H1 (cell line): ENCODE results near the gene PLA2G4A. TPM values are rescaled to one million over a fixed set of nuclear protein-coding genes. Genes with fewer than 3 reads are reported as not detected.

ENCODE experiments used
- CTCF ChIA-PET: fragments of 300-600 bp; sonication (Branson Sonifier 250); formaldehyde crosslinking; loops from one replicate; lab custom pipeline; 2021; ENCODE audit not compliant: partially characterized antibody; lab: Charles Lee
- POLR2A ChIA-PET: fragments of 300-600 bp; sonication (Branson Sonifier 250); formaldehyde crosslinking; loops from one replicate; lab custom pipeline; 2021; ENCODE audit warnings: inconsistent platforms; ENCODE audit not compliant: partially characterized antibody; lab: Charles Lee
- DNase-seq, 2 experiments: peaks; one replicate each; pipeline versions ENCODE4 v3.0.0 to v3.0.0-alpha.2; 2010 to 2022; ENCODE audit warnings: low spot score in 2 of 2, low read depth in 1 of 2, mixed read lengths in 1 of 2
- FAIRE-seq: peaks from 2 replicates; lab custom pipeline; 2011; peaks lifted over from hg19 to GRCh38; lab: Jason Lieb, UNC
- H2AFZ ChIP-seq: 2 replicates; pipeline ENCODE4 v1.8.1; 2012; ENCODE audit warnings: low read length, inconsistent platforms
- H2AK5ac ChIP-seq: 2 replicates; pipeline ENCODE4 v1.6.1; 2013; ENCODE audit warnings: low read depth, low read length
- H2BK120ac ChIP-seq: replicated peaks from 2 replicates; pipeline ENCODE3; 2013; ENCODE audit warnings: low read depth, low read length, inconsistent platforms
- H2BK12ac ChIP-seq: 2 replicates; pipeline ENCODE4 v1.6.1; 2013; ENCODE audit warnings: low read depth, low read length
- H2BK15ac ChIP-seq: 2 replicates; pipeline ENCODE4 v1.6.1; 2013; ENCODE audit warnings: low read length
- H2BK20ac ChIP-seq: 2 replicates; pipeline ENCODE4 v1.6.1; 2013; ENCODE audit warnings: low read length
- H2BK5ac ChIP-seq: 2 replicates; pipeline ENCODE4 v1.6.1; 2013; ENCODE audit warnings: low read depth, low read length
- H3K14ac ChIP-seq: 2 replicates; pipeline ENCODE4 v1.6.1; 2013; ENCODE audit warnings: inconsistent platforms; ENCODE audit not compliant: insufficient read length
- H3K18ac ChIP-seq: 2 replicates; pipeline ENCODE4 v1.6.1; 2013; ENCODE audit warnings: low read length; ENCODE audit errors: extremely low read depth
- H3K23ac ChIP-seq: 2 replicates; pipeline ENCODE4 v1.6.1; 2013; ENCODE audit warnings: inconsistent platforms; ENCODE audit not compliant: insufficient read length
- H3K23me2 ChIP-seq: 2 replicates; pipeline ENCODE4 v1.6.1; 2013; ENCODE audit warnings: low read depth, low read length
- H3K27ac ChIP-seq: 2 replicates; pipeline ENCODE4 v1.6.1; 2011; ENCODE audit warnings: low read depth, low read length, inconsistent platforms
- H3K27me3 ChIP-seq, 4 experiments: replicated peaks in 1 of 4; 1 replicate in 1 of 4; 2 replicates in 3 of 4; pipeline versions ENCODE4 v1.6.1 to v1.8.1; 2011 to 2013; ENCODE audit warnings: low read length in 3 of 4, mild to moderate bottlenecking in 3 of 4, inconsistent platforms in 2 of 4, mixed read lengths in 2 of 4, moderate library complexity in 1 of 4; ENCODE audit not compliant: control insufficient read depth in 3 of 4, insufficient read depth in 3 of 4; ENCODE audit errors: extremely low read depth in 1 of 4
- H3K36me3 ChIP-seq, 4 experiments: 2 replicates each; pipeline versions ENCODE4 v1.6.1 to v1.8.1; 2011 to 2013; ENCODE audit warnings: mild to moderate bottlenecking in 4 of 4, low read length in 3 of 4, moderate library complexity in 2 of 4, control low read depth in 1 of 4, inconsistent platforms in 1 of 4; ENCODE audit not compliant: insufficient read depth in 4 of 4, control insufficient read depth in 2 of 4
- H3K4ac ChIP-seq: replicated peaks from 2 replicates; pipeline ENCODE3; 2013; ENCODE audit warnings: low read length, low read depth, mixed read lengths, inconsistent platforms; ENCODE audit not compliant: insufficient read length
- H3K4me1 ChIP-seq, 4 experiments: replicated peaks in 1 of 4; 1 replicate in 1 of 4; 2 replicates in 3 of 4; pipeline versions ENCODE4 v1.6.1 to v1.8.1; 2011 to 2013; ENCODE audit warnings: low read length in 3 of 4, inconsistent platforms in 2 of 4, mixed read lengths in 1 of 4; ENCODE audit not compliant: insufficient read depth in 4 of 4, control insufficient read depth in 3 of 4
- H3K4me2 ChIP-seq, 2 experiments: 2 replicates each; pipeline versions ENCODE4 v1.6.1 to v1.8.1; 2011 to 2013; ENCODE audit warnings: low read depth in 2 of 2, low read length in 2 of 2, control low read depth in 1 of 2, inconsistent platforms in 1 of 2, mild to moderate bottlenecking in 1 of 2; ENCODE audit not compliant: insufficient read depth in 1 of 2
- H3K4me3 ChIP-seq, 4 experiments: fragments of 200-600, 300-600 bp in 1 of 4; sonication (generic), shearing (Covaris generic), sonication (Bioruptor Twin) in 1 of 4; 2 replicates each; pipeline versions ENCODE4 v1.5.1 to v1.8.1; 2011 to 2016; ENCODE audit warnings: low read length in 4 of 4, low read depth in 3 of 4, control low read depth in 2 of 4, inconsistent platforms in 2 of 4, mild to moderate bottlenecking in 2 of 4, mixed read lengths in 1 of 4, moderate library complexity in 1 of 4; ENCODE audit not compliant: insufficient read depth in 2 of 4; ENCODE audit errors: extremely low read depth in 1 of 4
- H3K56ac ChIP-seq: replicated peaks from 2 replicates; pipeline ENCODE3; 2013; ENCODE audit warnings: low read depth, mild to moderate bottlenecking, mixed read lengths, low read length, inconsistent platforms; ENCODE audit not compliant: insufficient read length
- H3K79me1 ChIP-seq: 2 replicates; pipeline ENCODE4 v1.6.1; 2013; ENCODE audit warnings: low read depth, low read length, control low read depth
- H3K79me2 ChIP-seq, 2 experiments: 2 replicates each; pipeline versions ENCODE4 v1.6.1 to v1.8.1; 2012 to 2013; ENCODE audit warnings: low read length in 2 of 2, mild to moderate bottlenecking in 2 of 2, inconsistent platforms in 1 of 2; ENCODE audit not compliant: insufficient read depth in 2 of 2, control insufficient read depth in 1 of 2
- H3K9ac ChIP-seq, 4 experiments: replicated peaks in 1 of 4; 1 replicate in 1 of 4; 2 replicates in 3 of 4; pipeline versions ENCODE4 v1.6.1 to v1.8.1; 2011 to 2013; ENCODE audit warnings: low read depth in 3 of 4, low read length in 3 of 4, control low read depth in 2 of 4, mild to moderate bottlenecking in 2 of 4, moderate library complexity in 2 of 4, inconsistent platforms in 1 of 4; ENCODE audit errors: extremely low read depth in 1 of 4
- H3K9me3 ChIP-seq, 2 experiments: 2 replicates each; pipeline versions ENCODE4 v1.6.1 to v1.8.1; 2012 to 2013; ENCODE audit warnings: mild to moderate bottlenecking in 2 of 2, moderate library complexity in 2 of 2, control low read depth in 1 of 2, inconsistent platforms in 1 of 2, low read depth in 1 of 2, low read length in 1 of 2, mixed read lengths in 1 of 2; ENCODE audit not compliant: insufficient read depth in 2 of 2
- H4K20me1 ChIP-seq, 2 experiments: replicated peaks in 1 of 2; 2 replicates each; pipeline versions ENCODE3 to v1.8.1; 2011 to 2013; ENCODE audit warnings: inconsistent platforms in 2 of 2, low read length in 2 of 2, mild to moderate bottlenecking in 1 of 2; ENCODE audit not compliant: insufficient read depth in 2 of 2, control insufficient read depth in 1 of 2
- H4K5ac ChIP-seq: 2 replicates; pipeline ENCODE4 v1.6.1; 2013; ENCODE audit warnings: low read length, low read depth, mixed read lengths, inconsistent platforms; ENCODE audit not compliant: insufficient read length
- H4K8ac ChIP-seq: 2 replicates; pipeline ENCODE4 v1.8.0; 2013; ENCODE audit warnings: mild to moderate bottlenecking, moderate library complexity, low read length, inconsistent platforms; ENCODE audit not compliant: insufficient read depth; ENCODE audit errors: extremely low read depth
- H4K91ac ChIP-seq: replicated peaks from 2 replicates; pipeline ENCODE3; 2013; ENCODE audit warnings: low read length, mixed read lengths, inconsistent platforms; ENCODE audit not compliant: insufficient read length
- CBX8 ChIP-seq: fragments of 300-800, 300-1000 bp; sonication (generic); IDR thresholded peaks from 2 replicates; pipeline ENCODE4 v1.7.1; 2016; ENCODE audit warnings: low read depth, low read length, borderline replicate concordance
- CHD2 ChIP-seq: IDR thresholded peaks from 2 replicates; pipeline ENCODE4 v1.6.1; 2012; ENCODE audit warnings: low read length, improper control_type of control experiment
- CTBP2 ChIP-seq: IDR thresholded peaks from 2 replicates; pipeline ENCODE4 v1.7.0; 2011; ENCODE audit warnings: borderline replicate concordance, mild to moderate bottlenecking, moderate library complexity, mixed read lengths, low read length; ENCODE audit not compliant: insufficient read depth, insufficient read length
- GABPA ChIP-seq: IDR thresholded peaks from 2 replicates; pipeline ENCODE4 v1.6.1; 2011; ENCODE audit warnings: mild to moderate bottlenecking, low read length, moderate library complexity, borderline replicate concordance; ENCODE audit not compliant: insufficient read depth
- GTF2F1 ChIP-seq: IDR thresholded peaks from 2 replicates; pipeline ENCODE4 v1.6.1; 2012; ENCODE audit warnings: low read depth, low read length, improper control_type of control experiment, borderline replicate concordance
- KDM1A ChIP-seq: fragments of 200-600, 300-600 bp; sonication (generic); IDR thresholded peaks from 2 replicates; pipeline ENCODE4 v1.7.1; 2016; ENCODE audit warnings: mild to moderate bottlenecking, low read length, borderline replicate concordance
- SAP30 ChIP-seq: fragments of 300-600 bp; sonication (generic); IDR thresholded peaks from 2 replicates; pipeline ENCODE4 v1.7.1; 2012; ENCODE audit warnings: low read length, moderate library complexity, mild to moderate bottlenecking, inconsistent platforms; ENCODE audit not compliant: insufficient read depth, insufficient replicate concordance
- SIN3A ChIP-seq, 2 experiments: IDR thresholded peaks in 1 of 2; conservative IDR thresholded peaks in 1 of 2; 2 replicates each; pipeline ENCODE4 v1.6.1; 2011 to 2012; ENCODE audit warnings: low read length in 2 of 2, improper control_type of control experiment in 1 of 2, low read depth in 1 of 2, mild to moderate bottlenecking in 1 of 2
- TAF7 ChIP-seq: optimal IDR thresholded peaks from 2 replicates; pipeline ENCODE3; 2011; ENCODE audit warnings: low read depth, mild to moderate bottlenecking, inconsistent platforms, low read length, moderate library complexity, borderline replicate concordance
- TCF12 ChIP-seq: IDR thresholded peaks from 2 replicates; pipeline ENCODE4 v1.6.1; 2011; ENCODE audit warnings: low read depth, mild to moderate bottlenecking, low read length
- WGBS, 2 experiments: shearing (Covaris generic) in 1 of 2; methylation state at CpG; one replicate each; pipeline versions ENCODE4 v1.1.6 to v1.1.7; 2013 to 2015; ENCODE audit warnings: low lambda C conversion rate in 2 of 2, mixed read lengths in 2 of 2, inconsistent platforms in 1 of 2, low coverage in 1 of 2, missing lambda C conversion rate in 1 of 2; ENCODE audit not compliant: insufficient replicate concordance in 2 of 2, insufficient coverage in 1 of 2, insufficient read length in 1 of 2; ENCODE audit errors: extremely low coverage in 1 of 2, missing lambda C conversion rate in 1 of 2; 5-methylcytosine and 5-hydroxymethylcytosine counted together
- polyA plus RNA-seq, 7 experiments: library from polyadenylated mRNA; depleted of rRNA in 3 of 7; stranded (reverse) in 5 of 7; unstranded in 2 of 7; fragments of >200 nt in 5 of 7; fragments of 200-250 nt in 2 of 7; gene quantifications; 1 replicate in 5 of 7; 2 replicates in 1 of 7; 4 replicates in 1 of 7; pipeline versions ENCODE4 v1.2.1 to v1.2.3, GENCODE V29; 2011 to 2013; ENCODE audit warnings: missing spikeins in 2 of 7, mixed read lengths in 2 of 7
- total RNA-seq: library from RNA; stranded (reverse); fragmentation: NEBNext Ultra II Directional; extraction: Animal tissue kit (Norgen Biotek cat#: 25700); gene quantifications from 2 replicates; pipeline ENCODE4 v1.2.1, GENCODE V29; 2021
- TF ChIP-seq, protein P1 (sequence below): IDR thresholded peaks from 2 replicates; pipeline ENCODE4 v1.6.1; 2011; ENCODE audit warnings: low read length, improper control_type of control experiment

Gene PLA2G4A
- total and polyA plus RNA-seq, 2 of the 8 experiments (the other 6 are each of a cell fraction or from before 2014, with no cell fraction given) = 0.63 to 1.4 TPM

DNA sequence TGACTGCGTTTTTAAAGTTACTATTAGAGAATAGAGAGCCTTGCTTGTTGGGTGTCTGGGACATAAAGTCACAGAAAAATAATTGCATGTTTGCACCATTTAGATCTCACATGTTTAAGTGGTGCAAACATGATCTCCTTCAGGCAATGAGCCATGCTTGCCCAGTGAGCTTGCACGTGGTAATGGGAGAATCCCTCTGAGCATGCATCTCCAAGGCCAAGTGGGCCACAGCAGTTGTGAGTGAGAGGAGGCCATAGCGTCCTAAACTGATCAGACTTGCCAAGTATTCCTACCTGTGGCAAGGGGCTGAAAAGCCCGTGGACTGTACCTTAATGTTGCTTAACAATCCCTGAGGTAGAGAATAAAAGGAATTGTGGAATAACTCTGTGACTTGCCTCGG lies 158.3 kb downstream of the PLA2G4A start:
- Histone ChIP-seq H2BK12ac (no peak overlapping the region), H3K23ac (no peak overlapping the region), H2BK20ac (no peak overlapping the region), H2AFZ (no peak overlapping the region), H4K20me1 (no peaks in the 10 kb centered on the region), H4K5ac (no peak overlapping the region), H3K18ac (no peak overlapping the region), H3K9ac (no peak overlapping the region), H3K36me3 (no peaks in the 10 kb centered on the region), H3K27ac (no peak overlapping the region), H3K4me3 (no peak overlapping the region), H3K27me3 (no peaks in the 10 kb centered on the region), H2BK120ac (no peak overlapping the region), H3K9me3 (no peaks in the 10 kb centered on the region; a peak in 1 of 4 replicates), H3K23me2 (no peaks in the 10 kb centered on the region), H3K79me2 (no peaks in the 10 kb centered on the region), H2BK5ac (no peak overlapping the region), H2BK15ac (no peak overlapping the region), H3K56ac (no peak overlapping the region), H3K4ac (no peak overlapping the region), H3K4me2 (no peak overlapping the region), H4K8ac (no peak overlapping the region), H3K79me1 (no peaks in the 10 kb centered on the region), H2AK5ac (no peak overlapping the region), H4K91ac (no peak overlapping the region), H3K14ac (no peak overlapping the region), H3K4me1 (0 out of 7 replicates have a peak, but pooled peaks cover 0 to 2% (median 0%) of the 10 kb centered on the region in 4 experiments)
- WGBS, 2 experiments = 91% methylated on average over 5 of the region's 5 CpGs; no CpG with 5 or more reads in 1 of the 2 experiments
- ChIA-PET POLR2A (no interaction called here), CTCF (interaction anchor here (0.6 to 3.7 kb wide), 27 partner anchors 10 to 504 kb away, joined by 3 to 31 read pairs (median 5); partner anchors contain the start of gene PTGS2)
- TF ChIP-seq, protein P1, sequence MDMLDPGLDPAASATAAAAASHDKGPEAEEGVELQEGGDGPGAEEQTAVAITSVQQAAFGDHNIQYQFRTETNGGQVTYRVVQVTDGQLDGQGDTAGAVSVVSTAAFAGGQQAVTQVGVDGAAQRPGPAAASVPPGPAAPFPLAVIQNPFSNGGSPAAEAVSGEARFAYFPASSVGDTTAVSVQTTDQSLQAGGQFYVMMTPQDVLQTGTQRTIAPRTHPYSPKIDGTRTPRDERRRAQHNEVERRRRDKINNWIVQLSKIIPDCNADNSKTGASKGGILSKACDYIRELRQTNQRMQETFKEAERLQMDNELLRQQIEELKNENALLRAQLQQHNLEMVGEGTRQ = no peak
- TF ChIP-seq CHD2 (no peak), GABPA (no peak), CBX8 (no peak), CTBP2 (no peak), GTF2F1 (no peak), SIN3A (conservative IDR thresholded peaks at IDR 0.05 in 1 of 2, IDR thresholded peaks at IDR 0.05 in 1 of 2; ENCODE audit: low read depth in 1 of 2, low read length in 2 of 2) (no peak), TCF12 (no peak), KDM1A (no peak), TAF7 (no peak), SAP30 (no peak)
- no peak for FAIRE-seq
- DNase-seq = no peak
